Measurements from ENCODE around the gene ING3. TPM values are rescaled to one million over a fixed set of nuclear protein-coding genes. Genes with fewer than 3 reads are reported as not detected.
A peak's percentile ranks its signal among the peaks of the same experiment; 100 is the strongest.

The ING3 gene
- total and polyA plus RNA-seq, 9 of the 15 experiments (the other 6 are each of a cell fraction or from before 2014, with no cell fraction given): 22.8 to 233 (median 50.4) TPM

- no peak for TF ChIP-seq RNF219 (CRISPR knock-in tag; IDR thresholded peaks at IDR 0.05)
- TF ChIP-seq DMBX1 (CRISPR knock-in tag; IDR thresholded peaks at IDR 0.05; ENCODE audit: borderline replicate concordance): 0 out of 2 replicates have a peak, but pooled peaks have one; percentile 10
- peak in 1 of 2 experiments; percentile 6; a peak in 1 of 4 replicates for TF ChIP-seq FOXA3 (CRISPR knock-in tag; conservative IDR thresholded peaks at IDR 0.05 in 1 of 2, IDR thresholded peaks at IDR 0.05 in 1 of 2)
- no peak for TF ChIP-seq GTF2A2 (tag; IDR thresholded peaks at IDR 0.05)
- TF ChIP-seq RBM17 (IDR thresholded peaks at IDR 0.05; ENCODE audit: borderline replicate concordance, low read depth, low read length): no peak
- no peak; the same call in 1 of the 2 replicates for TF ChIP-seq CREB3L1 (IDR thresholded peaks at IDR 0.05; ENCODE audit: borderline replicate concordance, low read depth)
- peak; percentile 70; the same call in 1 of the 2 replicates for TF ChIP-seq KLF6 (CRISPR knock-in tag; IDR thresholded peaks at IDR 0.05; ENCODE audit: borderline replicate concordance)
- TF ChIP-seq CREB1 (IDR thresholded peaks at IDR 0.05): peak; percentile 32; the same call in 1 of the 2 replicates
- peak; percentile 47 for TF ChIP-seq CREB1 (CRISPR knock-in tag; IDR thresholded peaks at IDR 0.05)
- TF ChIP-seq YY1 (IDR thresholded peaks at IDR 0.05; ENCODE audit: borderline replicate concordance in 1 of 3, control insufficient read depth in 1 of 3, extremely low read depth in 1 of 3, insufficient read depth in 3 of 3, insufficient read length in 1 of 3, insufficient replicate concordance in 2 of 3, low read depth in 1 of 3, low read length in 2 of 3): peak in 1 of 3 experiments; percentile 79
- TF ChIP-seq, protein P1, sequence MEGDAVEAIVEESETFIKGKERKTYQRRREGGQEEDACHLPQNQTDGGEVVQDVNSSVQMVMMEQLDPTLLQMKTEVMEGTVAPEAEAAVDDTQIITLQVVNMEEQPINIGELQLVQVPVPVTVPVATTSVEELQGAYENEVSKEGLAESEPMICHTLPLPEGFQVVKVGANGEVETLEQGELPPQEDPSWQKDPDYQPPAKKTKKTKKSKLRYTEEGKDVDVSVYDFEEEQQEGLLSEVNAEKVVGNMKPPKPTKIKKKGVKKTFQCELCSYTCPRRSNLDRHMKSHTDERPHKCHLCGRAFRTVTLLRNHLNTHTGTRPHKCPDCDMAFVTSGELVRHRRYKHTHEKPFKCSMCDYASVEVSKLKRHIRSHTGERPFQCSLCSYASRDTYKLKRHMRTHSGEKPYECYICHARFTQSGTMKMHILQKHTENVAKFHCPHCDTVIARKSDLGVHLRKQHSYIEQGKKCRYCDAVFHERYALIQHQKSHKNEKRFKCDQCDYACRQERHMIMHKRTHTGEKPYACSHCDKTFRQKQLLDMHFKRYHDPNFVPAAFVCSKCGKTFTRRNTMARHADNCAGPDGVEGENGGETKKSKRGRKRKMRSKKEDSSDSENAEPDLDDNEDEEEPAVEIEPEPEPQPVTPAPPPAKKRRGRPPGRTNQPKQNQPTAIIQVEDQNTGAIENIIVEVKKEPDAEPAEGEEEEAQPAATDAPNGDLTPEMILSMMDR (IDR thresholded peaks at IDR 0.05 in 2 of 3, conservative IDR thresholded peaks at IDR 0.05 in 1 of 3; ENCODE audit: insufficient read depth in 2 of 3, low read depth in 1 of 3, low read length in 3 of 3): peak; percentile 97 to 100 (median 99)
- no peak for TF ChIP-seq MCM5 (IDR thresholded peaks at IDR 0.05; ENCODE audit: low read depth)
- TF ChIP-seq POLR2AphosphoS5 (IDR thresholded peaks at IDR 0.05; ENCODE audit: control insufficient read depth, insufficient read depth, low read depth, low read length): peak; percentile 72
- TF ChIP-seq, protein P2, sequence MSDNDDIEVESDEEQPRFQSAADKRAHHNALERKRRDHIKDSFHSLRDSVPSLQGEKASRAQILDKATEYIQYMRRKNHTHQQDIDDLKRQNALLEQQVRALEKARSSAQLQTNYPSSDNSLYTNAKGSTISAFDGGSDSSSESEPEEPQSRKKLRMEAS (CRISPR knock-in tag; IDR thresholded peaks at IDR 0.05): peak; percentile 37; the same call in 1 of the 2 replicates
Observed at GRCh38 chr7:120987683-120988590, 37.4 kb downstream of the ING3 start (continued).
